MCF 10A (cell line): ENCODE measurements around the gene STC2. TPM values are rescaled to one million over a fixed set of nuclear protein-coding genes. Genes with fewer than 3 reads are reported as not detected.
A peak's percentile ranks its signal among the peaks of the same experiment; 100 is the strongest.

ENCODE experiments used
- BruUV-seq: library from RNA; stranded (reverse); fragments of 400-500 nt; replicated peaks from 2 replicates; lab custom pipeline; 2021; lab: Mats Ljungman, UMichigan
- CTCF ChIA-PET: fragments of 300-600 bp; sonication (Branson Sonifier 250); formaldehyde crosslinking; extraction: SDS; loops from one replicate; lab custom pipeline; 2021; ENCODE audit warnings: antibody characterized with exemption, inconsistent platforms; lab: Yijun Ruan, JAX
- POLR2A ChIA-PET: fragments of 300-600, 350-650 bp; sonication (Branson Sonifier 250); formaldehyde crosslinking; extraction: SDS; loops from one replicate; lab custom pipeline; 2020; ENCODE audit warnings: antibody characterized with exemption, inconsistent platforms; lab: Yijun Ruan, JAX
- DNase-seq: peaks from one replicate; pipeline ENCODE4 v3.0.0-alpha.2; 2018; ENCODE audit not compliant: unreplicated experiment
- H3K27ac Mint-ChIP-seq: one replicate; pipeline ENCODE4 v1.8.0; 2022; ENCODE audit warnings: mild to moderate bottlenecking, low read depth, mixed read lengths; ENCODE audit not compliant: unreplicated experiment
- H3K27me3 Mint-ChIP-seq: one replicate; pipeline ENCODE4 v1.8.0; 2022; ENCODE audit warnings: mixed read lengths; ENCODE audit not compliant: insufficient read depth, unreplicated experiment
- H3K36me3 Mint-ChIP-seq: one replicate; pipeline ENCODE4 v1.8.0; 2022; ENCODE audit warnings: mild to moderate bottlenecking, moderate library complexity, mixed read lengths; ENCODE audit not compliant: insufficient read depth, unreplicated experiment
- H3K4me1 Mint-ChIP-seq: one replicate; pipeline ENCODE4 v1.8.0; 2022; ENCODE audit warnings: mixed read lengths; ENCODE audit not compliant: insufficient read depth, unreplicated experiment
- H3K4me3 Mint-ChIP-seq: one replicate; pipeline ENCODE4 v1.8.0; 2022; ENCODE audit warnings: mild to moderate bottlenecking, moderate library complexity, mixed read lengths; ENCODE audit not compliant: unreplicated experiment
- H3K9me3 Mint-ChIP-seq: one replicate; pipeline ENCODE4 v1.8.0; 2022; ENCODE audit warnings: mixed read lengths; ENCODE audit not compliant: unreplicated experiment
- CTCF ChIP-seq: fragments of 200-600 bp; IDR thresholded peaks from one replicate; pipeline ENCODE4 v1.8.0; 2022; ENCODE audit warnings: antibody characterized with exemption, mild to moderate bottlenecking; ENCODE audit not compliant: unreplicated experiment
- intact Hi-C: fragments of 100-400 bp; cut with micrococcal nuclease; formaldehyde crosslinking; loops from 2 replicates; pipeline ENCODE4 v1.14.1; 2022
- total RNA-seq: library from RNA; stranded (reverse); gene quantifications from 2 replicates; pipeline ENCODE4 v1.2.3, GENCODE V29; 2022

Gene STC2
- total RNA-seq, 1 experiment from 2014 or later: 414 TPM

GRCh38 chr5:173323799-173324114 is 4.5 kb downstream of the STC2 start:
- BruUV-seq: no TSS peak
- H3K4me3 Mint-ChIP-seq: peak overlapping the region; percentile 28
- ChIA-PET POLR2A (interaction anchor here (0.7 kb wide), 1 partner anchor 98 kb away, joined by 4 read pairs; no protein-coding TSS in a partner anchor), CTCF (no interaction called here)
- intact Hi-C loops: loop anchor here (10.0 kb wide), 1 partner anchor 441 kb away; no protein-coding TSS in a partner anchor
- H3K36me3 Mint-ChIP-seq: peaks cover 79% of the 10 kb centered on the region
- TF ChIP-seq CTCF: no peak
- H3K27me3 Mint-ChIP-seq: no peaks in the 10 kb centered on the region
- peaks cover 58% of the 10 kb centered on the region for H3K4me1 Mint-ChIP-seq
- no peak for DNase-seq
- H3K9me3 Mint-ChIP-seq: no peaks in the 10 kb centered on the region
- H3K27ac Mint-ChIP-seq: peak overlapping the region; percentile 81

- peak overlapping the region; percentile 81 for H3K27ac Mint-ChIP-seq
- H3K36me3 Mint-ChIP-seq: peaks cover 84% of the 10 kb centered on the region
- intact Hi-C loops: loop anchor here (10.0 kb wide), 1 partner anchor 442 kb away; no protein-coding TSS in a partner anchor
- ChIA-PET POLR2A (no interaction called here), CTCF (interaction anchor here (0.8 to 3.7 kb wide), 3 partner anchors 9 to 249 kb away, joined by 3 to 25 read pairs (median 9); no protein-coding TSS in a partner anchor)
- BruUV-seq: no TSS peak
- DNase-seq: no peak
- H3K4me3 Mint-ChIP-seq: peak overlapping the region; percentile 28
- no peaks in the 10 kb centered on the region for H3K9me3 Mint-ChIP-seq
- no peaks in the 10 kb centered on the region for H3K27me3 Mint-ChIP-seq
- H3K4me1 Mint-ChIP-seq: peaks cover 53% of the 10 kb centered on the region
- no peak for TF ChIP-seq CTCF
Observed at GRCh38 chr5:173323106-173323798, 5.0 kb downstream of the STC2 start.

- Mint-ChIP-seq H3K27me3 (no peaks in the 10 kb centered on the region), H3K36me3 (peaks cover 98% of the 10 kb centered on the region), H3K27ac (peak overlapping the region; percentile 81), H3K4me1 (peaks cover 50% of the 10 kb centered on the region), H3K9me3 (no peaks in the 10 kb centered on the region), H3K4me3 (no peak overlapping the region)
- BruUV-seq: no TSS peak
- DNase-seq: no peak
- no peak for TF ChIP-seq CTCF
- CTCF ChIA-PET: interaction anchor here (0.7 to 3.8 kb wide), 6 partner anchors 10 to 321 kb away, joined by 3 to 25 read pairs (median 6); partner anchors contain the start of gene BOD1
- POLR2A ChIA-PET: interaction anchor here (0.5 to 1.0 kb wide), 6 partner anchors 8 to 545 kb away, joined by 3 to 5 read pairs (median 3); no protein-coding TSS in a partner anchor
- intact Hi-C loops: loop anchor here (10.0 kb wide), 1 partner anchor 443 kb away; no protein-coding TSS in a partner anchor
Observed at GRCh38 chr5:173321886-173322285, 6.3 kb downstream of the STC2 start.

GRCh38 chr5:173320259-173320658 is 8.0 kb downstream of the STC2 start:
- Mint-ChIP-seq H3K36me3 (peaks cover 100% of the 10 kb centered on the region), H3K27me3 (no peaks in the 10 kb centered on the region), H3K4me3 (no peak overlapping the region), H3K27ac (peak overlapping the region; percentile 19), H3K9me3 (no peaks in the 10 kb centered on the region), H3K4me1 (peaks cover 44% of the 10 kb centered on the region)
- no peak for TF ChIP-seq CTCF
- DNase-seq: no peak
- ChIA-PET CTCF (interaction anchor here (0.6 to 3.8 kb wide), 9 partner anchors 8 to 664 kb away, joined by 3 to 25 read pairs (median 4); partner anchors contain the start of gene STC2), POLR2A (interaction anchor here (0.7 to 2.7 kb wide), 3 partner anchors 8 to 364 kb away, joined by 3 to 13 read pairs (median 4); partner anchors contain the start of gene STC2)
- BruUV-seq: no TSS peak
- intact Hi-C loops: loop anchor here (10.0 kb wide), 1 partner anchor 445 kb away; no protein-coding TSS in a partner anchor
